ENCODE results near the gene PLXNB2. TPM values are rescaled to one million over a fixed set of nuclear protein-coding genes. Genes with fewer than 3 reads are reported as not detected.
A peak's percentile ranks its signal among the peaks of the same experiment; 100 is the strongest.

PLXNB2 gene
- total RNA-seq, 4 donors from 2014 or later: 93.2 to 207 (median 102) TPM

DNA sequence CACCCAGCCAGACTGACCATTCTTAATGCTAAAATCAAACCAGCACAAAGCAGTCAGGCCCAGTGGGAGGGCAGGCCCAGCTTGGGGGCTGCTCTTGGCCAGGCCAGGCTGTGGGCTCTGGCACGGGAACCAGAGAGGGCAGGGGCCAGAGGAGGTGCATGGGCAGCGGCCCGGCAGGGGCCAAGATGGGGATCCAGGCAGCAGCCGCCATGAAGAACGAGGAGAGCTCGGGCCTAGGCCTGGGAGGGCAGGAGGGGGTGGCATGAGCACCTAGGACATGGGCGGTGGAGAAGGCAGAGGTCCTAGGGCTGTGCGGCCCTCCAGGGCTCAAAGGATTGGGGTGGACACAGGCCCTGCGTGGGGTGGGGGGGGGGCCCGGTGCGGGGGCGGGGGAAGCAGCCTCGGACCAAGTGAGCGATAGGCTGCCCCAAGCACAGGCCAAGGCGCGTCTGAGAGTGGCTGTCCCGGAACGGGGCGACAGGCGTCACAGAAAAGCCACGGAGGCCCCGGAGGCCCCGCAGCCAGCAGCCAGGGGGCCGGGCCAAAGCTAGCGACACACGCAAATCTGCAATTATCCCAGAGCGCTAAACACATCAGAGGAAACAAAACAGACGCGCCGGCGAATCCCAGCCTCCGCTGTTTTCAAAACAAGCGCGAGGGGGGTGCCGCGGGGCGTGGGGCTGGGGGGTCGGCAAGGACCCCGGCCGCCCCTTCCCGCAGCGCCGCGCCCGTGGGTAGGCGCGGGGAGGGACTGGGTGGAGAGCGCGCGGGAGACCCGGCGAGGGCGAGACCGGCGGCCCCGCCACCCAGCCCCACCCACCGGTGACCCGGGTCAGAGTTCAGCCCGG is 8.3 kb downstream of the PLXNB2 start:
- Histone ChIP-seq H3K4me1 (peaks cover 0 to 100% (median 72%) of the 10 kb centered on the region in 3 donors), H3K36me3 (no peaks in the 10 kb centered on the region), H3K27ac (peak overlapping the region in 3 of 4 donors; percentile 65 to 94 (median 90)), H3K9me3 (no peaks in the 10 kb centered on the region), H3K4me3 (peak overlapping the region in 1 of 2 donors; percentile 49), H3K27me3 (no peaks in the 10 kb centered on the region)
- no peak for ATAC-seq
- no peak for TF ChIP-seq POLR2AphosphoS5 (IDR thresholded peaks at IDR 0.05)
- no peak for TF ChIP-seq POLR2A (IDR thresholded peaks at IDR 0.05)
- no peak for TF ChIP-seq EP300 (IDR thresholded peaks at IDR 0.05)
- TF ChIP-seq, protein P1, sequence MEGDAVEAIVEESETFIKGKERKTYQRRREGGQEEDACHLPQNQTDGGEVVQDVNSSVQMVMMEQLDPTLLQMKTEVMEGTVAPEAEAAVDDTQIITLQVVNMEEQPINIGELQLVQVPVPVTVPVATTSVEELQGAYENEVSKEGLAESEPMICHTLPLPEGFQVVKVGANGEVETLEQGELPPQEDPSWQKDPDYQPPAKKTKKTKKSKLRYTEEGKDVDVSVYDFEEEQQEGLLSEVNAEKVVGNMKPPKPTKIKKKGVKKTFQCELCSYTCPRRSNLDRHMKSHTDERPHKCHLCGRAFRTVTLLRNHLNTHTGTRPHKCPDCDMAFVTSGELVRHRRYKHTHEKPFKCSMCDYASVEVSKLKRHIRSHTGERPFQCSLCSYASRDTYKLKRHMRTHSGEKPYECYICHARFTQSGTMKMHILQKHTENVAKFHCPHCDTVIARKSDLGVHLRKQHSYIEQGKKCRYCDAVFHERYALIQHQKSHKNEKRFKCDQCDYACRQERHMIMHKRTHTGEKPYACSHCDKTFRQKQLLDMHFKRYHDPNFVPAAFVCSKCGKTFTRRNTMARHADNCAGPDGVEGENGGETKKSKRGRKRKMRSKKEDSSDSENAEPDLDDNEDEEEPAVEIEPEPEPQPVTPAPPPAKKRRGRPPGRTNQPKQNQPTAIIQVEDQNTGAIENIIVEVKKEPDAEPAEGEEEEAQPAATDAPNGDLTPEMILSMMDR (IDR thresholded peaks at IDR 0.05): no peak
- WGBS, 2 donors (ENCODE audit: low coverage in 1 of 2): 52 to 100% methylated on average over 1 to 17 of the region's 59 CpGs

DNA sequence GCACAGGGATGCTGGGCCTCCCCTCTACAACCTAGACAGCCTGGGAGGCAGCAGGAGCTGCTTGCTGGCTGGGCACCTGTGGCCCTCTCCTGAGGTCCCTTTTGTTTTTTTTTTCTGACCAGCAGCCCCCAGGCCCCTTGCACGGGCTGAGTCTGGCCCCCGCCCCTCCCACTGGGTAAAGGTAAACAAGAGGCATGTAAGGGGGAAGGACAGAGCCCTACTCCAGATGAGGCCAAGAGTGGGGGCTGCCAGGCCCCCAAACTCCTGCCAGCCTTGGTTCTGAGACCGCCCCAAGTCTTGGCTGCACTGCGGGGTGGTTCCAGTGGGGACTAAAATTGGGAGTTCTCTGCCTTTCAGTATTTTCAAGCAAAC is 9.2 kb downstream of the PLXNB2 start:
- Histone ChIP-seq H3K9me3 (no peaks in the 10 kb centered on the region), H3K27me3 (no peaks in the 10 kb centered on the region), H3K4me1 (peaks cover 0 to 100% (median 72%) of the 10 kb centered on the region in 3 donors), H3K4me3 (no peak overlapping the region), H3K27ac (peak overlapping the region in 3 of 4 donors; percentile 39 to 90 (median 65)), H3K36me3 (no peaks in the 10 kb centered on the region)
- no CpG with 5 or more reads among the region's 4 CpGs for WGBS, 2 donors (ENCODE audit: low coverage in 1 of 2)
- ATAC-seq: no peak
- TF ChIP-seq EP300 (IDR thresholded peaks at IDR 0.05): no peak
- TF ChIP-seq POLR2AphosphoS5 (IDR thresholded peaks at IDR 0.05): no peak
- TF ChIP-seq, protein P1 (IDR thresholded peaks at IDR 0.05): no peak
- TF ChIP-seq POLR2A (IDR thresholded peaks at IDR 0.05): no peak

DNA sequence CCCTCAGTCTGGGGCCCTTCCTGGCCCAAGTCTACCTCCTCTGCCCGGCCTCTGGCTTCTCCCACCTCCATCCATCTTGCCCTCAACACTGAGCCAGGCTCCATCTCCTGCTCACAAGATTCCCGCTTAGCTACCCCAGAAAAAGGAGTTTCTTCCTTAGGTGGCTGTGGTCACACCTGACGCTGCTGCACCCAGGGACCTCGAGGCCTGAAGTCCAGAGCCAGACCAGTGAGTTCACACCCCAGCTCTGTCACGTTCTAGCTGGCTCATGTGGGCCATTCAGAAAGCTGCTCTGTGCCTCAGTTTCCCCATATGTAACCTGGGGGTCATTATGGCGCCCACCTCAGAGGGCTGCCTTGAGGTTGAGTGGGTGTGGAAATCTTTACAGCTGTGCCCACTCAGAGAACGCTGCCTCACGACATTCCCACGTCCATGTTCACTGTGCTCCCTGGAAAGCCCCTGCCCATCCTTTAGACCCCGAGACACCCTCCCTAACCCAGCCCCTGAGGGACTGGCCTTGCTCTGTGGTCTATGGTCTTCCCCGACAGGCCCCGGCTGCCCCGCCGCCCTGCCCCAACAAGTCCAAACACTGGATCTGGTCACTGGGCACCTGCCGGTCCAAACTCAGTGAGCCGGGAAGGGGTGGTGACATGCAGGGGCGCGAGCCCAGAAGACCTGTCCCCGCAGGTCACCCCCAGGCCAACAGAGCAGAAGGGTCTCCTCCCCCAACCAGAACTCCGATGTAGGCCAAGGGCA is 9.8 kb downstream of the PLXNB2 start:
- peaks cover 0 to 100% (median 72%) of the 10 kb centered on the region in 3 donors for H3K4me1 ChIP-seq
- H3K27ac ChIP-seq: peak overlapping the region in 3 of 4 donors; percentile 39 to 90 (median 65)
- no peaks in the 10 kb centered on the region for H3K27me3 ChIP-seq
- no peak overlapping the region for H3K4me3 ChIP-seq
- 85% methylated on average over 9 of the region's 20 CpGs; no CpG with 5 or more reads in 1 of the 2 donors for WGBS, 2 donors (ENCODE audit: low coverage in 1 of 2)
- TF ChIP-seq POLR2AphosphoS5 (IDR thresholded peaks at IDR 0.05) (no peak), EP300 (IDR thresholded peaks at IDR 0.05) (no peak), POLR2A (IDR thresholded peaks at IDR 0.05) (no peak)
- TF ChIP-seq, protein P1 (IDR thresholded peaks at IDR 0.05): no peak
- ATAC-seq: no peak
- H3K9me3 ChIP-seq: no peaks in the 10 kb centered on the region
- H3K36me3 ChIP-seq: no peaks in the 10 kb centered on the region

DNA sequence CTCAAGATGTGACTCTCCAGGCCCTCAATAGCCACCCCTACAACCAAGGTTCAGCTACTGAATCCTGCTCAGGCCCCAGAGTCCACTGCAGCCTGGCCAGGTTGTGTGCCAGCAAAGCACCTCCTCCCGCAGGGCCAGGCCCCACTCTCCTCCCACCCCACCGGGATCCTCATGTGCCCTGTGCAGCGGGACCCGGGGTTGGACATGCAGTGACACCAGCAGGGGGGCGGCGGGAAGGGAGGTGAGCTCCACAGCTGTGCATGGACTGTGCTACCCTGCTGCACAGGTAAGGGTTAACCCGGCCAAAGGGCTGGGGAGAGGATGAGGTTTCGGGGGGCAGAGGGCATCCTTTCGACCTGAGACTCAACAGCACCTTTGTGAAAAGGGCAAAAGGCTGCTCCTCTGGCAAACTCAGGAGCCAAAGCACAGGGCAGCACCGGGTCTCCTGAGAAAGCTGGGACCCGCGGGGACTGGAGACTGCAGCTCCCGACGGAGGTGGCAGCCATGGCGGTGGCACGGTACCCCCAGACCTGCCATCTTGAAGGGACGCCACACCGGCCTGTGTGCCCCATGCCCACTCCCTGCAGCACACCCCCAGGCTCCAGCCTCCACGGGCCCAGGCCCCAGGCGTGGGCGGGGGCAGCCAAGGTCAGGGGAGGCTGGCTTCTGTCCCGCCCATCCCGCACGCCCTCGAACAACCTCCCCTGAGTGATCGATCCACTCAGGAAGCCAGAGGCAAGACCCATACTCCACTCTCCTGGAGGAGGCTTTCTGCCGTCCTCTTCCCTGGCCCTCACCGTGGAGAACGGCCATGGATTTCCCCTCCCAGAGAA is 10.6 kb downstream of the PLXNB2 start:
- Histone ChIP-seq H3K9me3 (no peaks in the 10 kb centered on the region), H3K4me1 (peaks cover 0 to 100% (median 69%) of the 10 kb centered on the region in 3 donors), H3K27me3 (no peaks in the 10 kb centered on the region), H3K27ac (peak overlapping the region in 3 of 4 donors; percentile 39 to 90 (median 65)), H3K4me3 (no peak overlapping the region), H3K36me3 (no peaks in the 10 kb centered on the region)
- 49 to 53% methylated on average over 4 to 8 of the region's 29 CpGs for WGBS, 2 donors (ENCODE audit: low coverage in 1 of 2)
- no peak for ATAC-seq
- TF ChIP-seq POLR2A (IDR thresholded peaks at IDR 0.05): no peak
- no peak for TF ChIP-seq POLR2AphosphoS5 (IDR thresholded peaks at IDR 0.05)
- no peak for TF ChIP-seq EP300 (IDR thresholded peaks at IDR 0.05)
- TF ChIP-seq, protein P1 (IDR thresholded peaks at IDR 0.05): no peak

All from gastroesophageal sphincter (tissue), 4 donors.